GM23338 (cell line): ENCODE results near the gene AP2B1.

ENCODE experiments used
- EZH2 ChIP-seq: fragments of 200-600 bp; sonication (generic); IDR thresholded peaks from one replicate; pipeline ENCODE4 v1.8.0; 2017; ENCODE audit warnings: antibody characterized with exemption, mild to moderate bottlenecking, low read depth; ENCODE audit not compliant: unreplicated experiment
- POLR2AphosphoS5 ChIP-seq: IDR thresholded peaks from 2 replicates; pipeline ENCODE4 v1.6.1; 2016; ENCODE audit warnings: antibody characterized with exemption, low read depth
- TF ChIP-seq, protein P1 (sequence below), 2 experiments: fragments of 200-600 bp in 1 of 2; sonication (generic) in 1 of 2; conservative IDR thresholded peaks; 2 replicates each; pipeline versions ENCODE4 v1.5.1 to v1.6.1; 2016 to 2017; ENCODE audit warnings: antibody characterized with exemption in 2 of 2, low read depth in 2 of 2, mild to moderate bottlenecking in 2 of 2, moderate library complexity in 1 of 2

- TF ChIP-seq EZH2 = no peak
- TF ChIP-seq, protein P1, sequence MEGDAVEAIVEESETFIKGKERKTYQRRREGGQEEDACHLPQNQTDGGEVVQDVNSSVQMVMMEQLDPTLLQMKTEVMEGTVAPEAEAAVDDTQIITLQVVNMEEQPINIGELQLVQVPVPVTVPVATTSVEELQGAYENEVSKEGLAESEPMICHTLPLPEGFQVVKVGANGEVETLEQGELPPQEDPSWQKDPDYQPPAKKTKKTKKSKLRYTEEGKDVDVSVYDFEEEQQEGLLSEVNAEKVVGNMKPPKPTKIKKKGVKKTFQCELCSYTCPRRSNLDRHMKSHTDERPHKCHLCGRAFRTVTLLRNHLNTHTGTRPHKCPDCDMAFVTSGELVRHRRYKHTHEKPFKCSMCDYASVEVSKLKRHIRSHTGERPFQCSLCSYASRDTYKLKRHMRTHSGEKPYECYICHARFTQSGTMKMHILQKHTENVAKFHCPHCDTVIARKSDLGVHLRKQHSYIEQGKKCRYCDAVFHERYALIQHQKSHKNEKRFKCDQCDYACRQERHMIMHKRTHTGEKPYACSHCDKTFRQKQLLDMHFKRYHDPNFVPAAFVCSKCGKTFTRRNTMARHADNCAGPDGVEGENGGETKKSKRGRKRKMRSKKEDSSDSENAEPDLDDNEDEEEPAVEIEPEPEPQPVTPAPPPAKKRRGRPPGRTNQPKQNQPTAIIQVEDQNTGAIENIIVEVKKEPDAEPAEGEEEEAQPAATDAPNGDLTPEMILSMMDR (conservative IDR thresholded peaks at IDR 0.05; ENCODE audit: low read depth in 2 of 2) = no peak
- TF ChIP-seq POLR2AphosphoS5 = no peak
These were observed 40.3 kb downstream of the AP2B1 start for GRCh38 chr17:35627417-35627816.
